Cardiac septum (tissue), 1 donor: ENCODE data around the gene GASK1A. TPM values are rescaled to one million over a fixed set of nuclear protein-coding genes. Genes with fewer than 3 reads are reported as not detected.

ENCODE experiments used
- DNase-seq: peaks from one replicate; pipeline ENCODE4 v3.0.0-alpha.2; 2020; ENCODE audit warnings: low spot score
- intact Hi-C: fragments of 100-400 bp; cut with DNase I; formaldehyde crosslinking; loops from one replicate; pipeline ENCODE4 v1.14.0; 2022
- total RNA-seq: library from RNA; stranded (reverse); fragmentation: NEBNext Ultra II Directional; extraction: Animal tissue kit (Norgen Biotek cat#: 25700); gene quantifications from one replicate; pipeline ENCODE4 v1.2.1, GENCODE V29; 2021
- donor health status: DM: no; HTN: no; CAD: no.

Gene GASK1A
- total RNA-seq, 1 donor from 2014 or later = 0.16 TPM

DNA sequence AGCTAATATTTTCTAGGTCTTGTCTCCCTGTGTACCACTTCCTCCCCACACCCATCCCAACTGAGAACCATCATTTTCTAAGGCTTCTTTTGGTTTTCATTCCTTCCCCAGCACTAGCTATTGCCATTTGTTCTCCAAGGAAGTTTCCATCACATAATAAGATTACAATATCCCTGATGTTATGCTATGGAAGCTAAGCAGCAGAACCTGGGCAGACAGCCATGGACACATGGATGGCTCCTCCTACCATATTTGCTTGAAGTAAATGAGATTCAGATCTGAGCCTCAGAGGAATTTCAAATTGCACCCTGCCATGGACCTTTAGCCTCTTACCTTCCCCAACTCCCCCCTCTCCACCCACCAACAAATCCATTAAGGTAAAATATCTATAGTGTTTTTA, 31.5 kb downstream of the GASK1A start:
- intact Hi-C loops = no loop called here
- DNase-seq = peak; percentile 15

DNA sequence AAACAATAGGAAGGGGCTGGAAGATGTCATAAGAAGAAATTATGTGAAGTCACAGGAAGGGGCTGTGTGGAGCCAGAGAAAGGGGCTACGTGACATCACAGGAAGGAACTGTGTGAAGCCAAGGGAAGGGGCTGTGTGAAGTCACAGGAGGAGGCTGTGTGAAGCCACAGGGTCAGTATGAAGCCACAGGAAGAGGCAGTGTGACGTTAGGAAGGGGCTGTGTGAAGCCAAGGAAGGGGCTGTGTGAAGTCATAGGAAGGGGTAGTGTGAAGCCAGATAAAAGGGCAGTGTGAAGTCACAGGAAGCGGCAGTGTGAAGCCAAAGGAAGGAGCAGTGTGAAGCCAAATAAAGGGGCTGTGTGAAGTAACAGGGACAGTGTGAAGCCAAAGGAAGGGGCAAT, 32.5 kb downstream of the GASK1A start:
- intact Hi-C loops = no loop called here

DNA sequence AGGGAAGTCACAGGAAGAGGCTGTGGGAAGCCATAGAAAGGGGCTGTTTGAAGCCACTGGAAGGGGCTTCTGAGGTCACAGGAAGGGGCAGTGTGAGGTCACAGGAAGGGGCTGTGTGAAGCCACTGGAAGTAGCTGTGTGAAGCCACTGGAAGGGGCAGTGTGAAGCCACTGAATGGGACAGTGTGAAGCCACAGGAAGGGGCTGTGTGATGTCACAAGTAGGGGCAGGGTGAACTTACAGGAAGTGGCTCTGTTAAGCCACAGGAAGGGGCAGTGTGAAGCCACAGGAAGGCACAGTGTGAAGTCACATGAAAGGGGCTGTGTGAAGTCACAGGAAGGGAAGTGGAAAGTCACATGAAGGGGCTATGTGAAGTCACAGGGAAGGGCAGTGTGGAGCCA, 33.1 kb downstream of the GASK1A start:
- intact Hi-C loops = no loop called here
- no peak for DNase-seq

More for the DNA sequence above, 32.5 kb downstream of the GASK1A start:
- no peak for DNase-seq

DNA sequence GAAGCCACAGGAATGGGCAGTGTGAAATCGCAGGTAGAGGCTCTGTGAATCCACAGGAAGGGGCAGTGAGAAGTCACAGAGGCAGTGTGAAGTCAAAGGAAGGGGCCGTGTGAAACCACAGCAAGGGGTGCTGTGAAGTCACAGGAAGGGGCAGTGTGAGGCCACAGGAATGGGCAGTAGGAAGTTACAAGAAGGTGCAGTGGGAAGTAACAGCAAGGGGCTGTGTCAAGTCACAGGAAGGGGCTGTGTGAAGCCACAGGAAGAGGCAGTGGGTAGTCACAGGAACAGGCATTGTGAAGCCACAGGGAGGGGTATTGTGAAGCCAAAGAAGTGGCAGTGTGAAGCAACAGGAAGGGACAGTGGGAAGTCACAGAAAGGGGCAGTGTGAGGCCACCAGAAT, 34.1 kb downstream of the GASK1A start:
- intact Hi-C loops = no loop called here

DNA sequence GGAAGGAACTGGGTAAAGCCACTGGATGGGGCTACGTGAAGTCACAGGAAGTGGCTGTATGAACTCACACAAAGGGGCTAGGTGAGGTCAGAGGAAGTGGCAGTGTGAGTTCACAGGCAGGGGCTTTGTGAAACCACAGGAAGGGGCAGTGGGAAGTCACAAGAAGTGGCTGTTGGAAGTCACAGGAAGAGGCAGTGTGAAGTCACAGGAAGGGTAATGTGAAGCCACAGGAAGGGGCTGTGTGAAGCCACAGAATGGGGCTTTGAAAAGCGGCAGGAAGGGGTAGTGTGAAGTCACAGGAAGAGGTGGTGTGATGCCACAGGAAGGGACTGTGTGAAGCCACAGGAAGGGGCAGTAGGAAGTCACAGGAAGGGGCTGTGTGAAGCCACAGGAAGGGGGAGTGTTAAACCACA, 34.6 kb downstream of the GASK1A start:
- DNase-seq = no peak
- intact Hi-C loops = no loop called here

More for the DNA sequence above, 34.1 kb downstream of the GASK1A start:
- peak; percentile 51 for DNase-seq

DNA sequence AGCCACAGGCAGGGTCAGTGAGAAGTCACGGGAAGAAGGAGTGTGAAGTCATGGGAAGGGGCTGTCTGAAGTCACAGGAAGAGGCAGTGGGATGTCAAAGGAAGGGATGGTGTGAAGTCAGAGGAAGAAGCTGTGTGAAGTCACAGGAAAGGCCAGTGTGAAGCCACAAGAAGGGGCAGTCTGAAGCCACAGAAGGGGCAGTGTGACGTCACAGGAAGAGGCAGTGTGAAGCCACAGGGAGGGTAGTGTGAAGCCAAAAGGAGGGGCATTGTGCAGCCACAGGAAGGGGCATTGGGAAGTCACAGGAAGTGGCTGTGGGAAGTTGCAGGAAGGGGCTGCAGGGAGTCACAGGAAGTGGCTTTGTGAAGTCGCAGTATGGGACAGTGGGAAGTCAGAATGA, 35.1 kb downstream of the GASK1A start:
- intact Hi-C loops = no loop called here
- peak; percentile 24 for DNase-seq

DNA sequence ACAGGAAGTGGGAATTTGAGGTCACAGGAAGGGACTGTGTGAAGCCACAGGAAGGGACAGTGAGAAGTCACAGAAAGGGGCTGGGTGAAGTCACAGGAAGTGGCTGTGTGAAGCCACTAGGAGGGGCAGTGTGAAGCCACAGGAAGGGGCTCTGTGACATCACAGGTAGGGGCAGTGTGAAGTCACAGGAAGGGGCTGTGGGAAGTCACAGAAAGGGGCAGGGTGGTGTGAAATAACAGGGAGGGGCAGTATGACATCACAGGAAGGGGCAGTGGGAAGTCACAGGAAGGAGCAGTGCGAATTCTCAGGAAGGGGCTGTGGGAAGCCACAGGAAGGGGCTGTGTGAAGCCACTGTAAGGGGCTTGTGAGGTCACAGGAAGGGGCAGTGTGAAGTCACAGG, 35.8 kb downstream of the GASK1A start:
- DNase-seq = peak; percentile 36
- intact Hi-C loops = no loop called here

DNA sequence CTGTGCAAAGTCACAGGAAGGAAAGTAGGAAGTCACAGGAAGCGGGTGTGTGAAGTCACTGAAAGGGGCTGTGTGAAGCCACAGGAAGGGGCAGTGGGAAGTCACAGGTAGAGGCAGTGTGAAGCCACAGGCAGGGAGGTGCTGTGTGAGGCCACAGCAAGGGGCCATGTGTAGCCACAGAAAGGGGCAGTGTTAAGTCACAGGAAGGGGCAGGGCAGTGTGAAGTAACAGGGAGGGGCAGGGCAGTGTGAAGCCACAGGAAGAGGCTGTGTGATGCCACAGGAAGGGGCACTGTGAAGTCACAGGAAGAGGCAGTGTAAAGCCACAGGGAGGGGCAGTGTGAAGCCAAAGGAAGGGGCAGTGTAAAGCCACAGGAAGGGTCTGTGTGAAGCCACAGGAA, 36.5 kb downstream of the GASK1A start:
- intact Hi-C loops = no loop called here
- no peak for DNase-seq

DNA sequence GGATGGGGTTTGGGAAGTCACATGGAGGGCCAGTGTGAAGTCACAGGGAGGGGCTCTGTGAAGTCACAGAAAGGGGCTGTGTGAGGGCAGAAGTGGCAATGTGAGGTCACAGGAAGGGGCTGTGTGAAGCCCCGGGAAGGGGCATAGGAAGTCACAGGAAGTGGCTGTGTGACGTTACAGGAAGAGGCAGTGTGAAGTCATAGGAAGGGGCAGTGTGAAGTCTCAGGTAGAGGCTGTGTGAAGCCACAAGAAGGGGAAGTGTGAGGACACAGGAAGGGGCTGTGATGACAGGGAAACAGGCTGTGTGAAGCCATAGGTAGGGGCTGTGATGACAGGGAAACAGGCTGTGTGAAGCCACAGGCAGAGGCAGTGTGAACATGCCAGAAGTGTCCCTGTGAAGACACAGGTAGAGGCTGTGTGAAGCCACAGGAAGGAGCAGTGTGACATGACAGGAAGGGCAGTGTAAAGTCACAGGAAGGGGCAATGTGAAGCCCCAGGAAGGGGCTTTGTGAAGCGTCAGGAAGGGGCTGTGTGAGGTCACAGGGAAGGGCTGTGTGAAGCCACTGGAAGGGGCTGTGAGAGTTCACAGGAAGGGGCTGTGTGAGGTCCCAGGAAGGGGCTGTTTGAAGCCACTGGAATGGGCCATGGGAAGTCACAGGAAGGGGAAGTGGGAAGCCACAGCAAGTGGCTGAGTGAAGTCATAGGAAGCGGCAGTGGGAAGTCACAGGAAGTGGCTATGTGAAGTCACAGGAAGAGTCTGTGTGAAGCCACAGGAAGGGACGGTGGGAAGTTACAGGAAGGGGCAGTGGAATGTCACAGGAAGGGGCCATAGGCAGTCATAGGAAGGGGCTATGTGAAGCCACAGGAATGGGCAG, 37.1 kb downstream of the GASK1A start:
- DNase-seq = peak; percentile 29
- intact Hi-C loops = no loop called here

DNA sequence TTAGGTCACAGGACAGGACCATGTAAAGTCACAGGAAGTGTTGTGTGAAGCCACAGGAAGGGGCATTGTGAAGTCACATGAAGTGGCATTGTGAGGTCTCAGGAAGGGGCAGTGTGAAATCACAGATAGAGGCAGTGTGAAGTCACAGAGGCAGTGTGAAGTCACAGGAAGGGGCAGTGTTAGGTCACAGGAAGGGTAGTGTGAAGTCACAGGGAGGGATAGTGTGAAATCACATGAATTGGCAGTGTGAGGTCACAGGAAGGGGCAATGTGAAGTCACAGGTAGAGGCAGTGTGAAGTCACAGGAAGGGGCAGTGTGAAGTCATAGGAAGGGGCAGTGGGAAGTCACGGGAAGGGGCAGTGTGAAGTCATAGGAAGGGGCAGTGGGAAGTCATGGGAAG, 37.9 kb downstream of the GASK1A start:
- DNase-seq = peak; percentile 22
- intact Hi-C loops = no loop called here

DNA sequence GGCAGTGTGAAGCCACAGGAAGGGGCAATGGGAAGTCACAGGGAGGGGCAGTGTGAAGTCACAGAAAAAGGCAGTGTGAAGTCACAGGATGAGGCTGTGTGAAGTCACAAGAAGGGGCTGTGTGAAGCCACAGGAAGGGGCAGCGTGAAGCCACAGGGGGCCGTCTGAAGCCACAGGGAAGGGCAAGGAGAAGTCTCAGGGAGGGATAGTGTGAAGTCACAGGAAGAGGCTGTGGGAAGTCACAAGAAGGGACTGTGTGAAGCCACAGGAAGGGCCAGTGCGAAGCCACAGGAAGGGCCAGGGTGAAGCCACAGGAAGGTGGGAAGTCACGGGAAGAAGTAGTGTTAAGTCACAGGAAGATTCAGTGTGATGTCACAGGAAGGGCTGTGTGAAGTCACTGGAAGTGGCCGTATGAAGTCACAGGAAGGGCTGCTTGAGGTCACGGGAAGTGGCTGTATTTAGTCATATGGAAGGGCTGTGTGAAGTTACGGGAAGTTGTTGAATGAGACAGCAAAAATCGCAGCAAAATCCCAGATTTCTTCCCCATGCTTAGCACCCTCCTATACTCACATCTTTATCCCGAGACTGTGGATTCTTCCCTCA, 38.6 kb downstream of the GASK1A start:
- intact Hi-C loops = no loop called here

DNA sequence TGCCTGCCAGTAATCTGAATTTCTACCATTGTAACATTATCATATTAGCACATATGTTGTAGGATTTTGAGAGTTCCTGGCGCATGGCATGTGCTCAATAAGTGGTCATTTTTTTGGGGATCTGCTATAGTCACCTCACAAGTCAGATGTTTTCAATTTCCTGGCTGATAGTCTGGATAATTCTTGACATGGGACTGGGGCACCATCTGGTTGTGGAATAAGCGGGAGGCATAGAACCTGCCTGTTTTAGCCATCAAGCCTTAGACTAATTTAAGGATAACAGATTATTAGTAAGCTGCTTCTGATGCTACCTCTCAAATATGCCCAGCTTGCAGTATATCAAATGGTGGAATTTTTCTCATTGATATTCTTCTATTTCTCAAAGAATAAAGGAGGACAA, 39.1 kb downstream of the GASK1A start:
- DNase-seq = no peak
- intact Hi-C loops = no loop called here

More for the DNA sequence above, 38.6 kb downstream of the GASK1A start:
- peak; percentile 4 for DNase-seq

DNA sequence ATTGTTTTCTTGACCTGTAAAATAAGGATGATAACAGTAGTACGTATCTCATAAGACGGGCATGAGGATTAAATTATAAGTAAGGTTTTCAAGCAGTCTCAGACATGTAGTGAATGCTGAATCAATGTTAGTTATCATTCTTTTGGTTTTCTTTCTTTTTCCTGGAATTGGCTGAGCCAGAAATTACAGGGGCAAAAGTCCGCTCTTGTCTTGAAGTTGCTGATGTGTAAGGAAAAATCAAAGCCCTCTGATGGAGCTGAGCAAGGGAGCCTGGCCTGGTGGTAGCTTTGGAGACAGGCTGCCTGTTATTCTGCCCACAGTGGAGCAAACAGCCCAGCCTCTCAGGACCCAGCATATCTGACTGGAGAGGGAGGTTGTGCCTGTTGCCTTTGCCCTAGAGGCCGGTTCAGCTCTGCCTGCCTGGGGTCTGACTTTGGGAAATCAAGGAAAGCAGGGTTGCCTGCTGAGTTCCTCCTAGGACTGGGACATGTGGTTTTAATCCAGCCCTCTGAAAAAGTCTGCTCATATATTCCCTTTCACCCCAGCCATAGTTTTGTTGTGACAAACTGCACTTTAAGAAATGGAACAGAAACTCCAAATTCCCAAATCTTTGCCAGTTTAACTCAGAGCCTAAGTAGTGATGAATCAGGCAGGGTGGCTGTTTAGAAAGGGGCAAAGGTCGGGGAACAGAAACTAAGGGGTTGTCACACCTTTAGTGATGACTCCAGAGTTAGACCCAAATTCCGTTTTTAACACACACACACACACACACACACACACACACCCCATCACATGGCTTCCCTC, 40.1 kb downstream of the GASK1A start:
- peak; percentile 44 for DNase-seq
- intact Hi-C loops = no loop called here

DNA sequence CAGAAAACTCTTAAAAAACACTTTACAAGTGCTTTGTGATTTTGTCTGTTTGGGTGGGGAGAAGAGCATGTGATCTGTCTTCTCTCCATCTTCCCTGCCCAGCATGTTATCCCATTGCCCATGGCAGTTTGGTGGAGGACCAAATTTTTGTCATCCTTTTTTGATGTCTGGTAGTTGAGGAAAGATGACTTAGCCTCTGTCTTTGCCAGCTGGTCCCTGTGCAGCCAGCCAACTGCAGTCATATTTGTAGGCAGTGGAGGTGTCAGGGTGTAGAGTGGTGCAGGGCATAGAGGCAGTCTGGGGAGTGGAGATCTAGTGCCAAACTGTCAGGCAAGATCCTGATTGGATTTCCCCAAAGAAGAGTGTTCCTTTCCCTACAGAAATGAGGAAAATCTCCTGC, 40.7 kb downstream of the GASK1A start:
- peak; percentile 29 for DNase-seq
- intact Hi-C loops = no loop called here

DNA sequence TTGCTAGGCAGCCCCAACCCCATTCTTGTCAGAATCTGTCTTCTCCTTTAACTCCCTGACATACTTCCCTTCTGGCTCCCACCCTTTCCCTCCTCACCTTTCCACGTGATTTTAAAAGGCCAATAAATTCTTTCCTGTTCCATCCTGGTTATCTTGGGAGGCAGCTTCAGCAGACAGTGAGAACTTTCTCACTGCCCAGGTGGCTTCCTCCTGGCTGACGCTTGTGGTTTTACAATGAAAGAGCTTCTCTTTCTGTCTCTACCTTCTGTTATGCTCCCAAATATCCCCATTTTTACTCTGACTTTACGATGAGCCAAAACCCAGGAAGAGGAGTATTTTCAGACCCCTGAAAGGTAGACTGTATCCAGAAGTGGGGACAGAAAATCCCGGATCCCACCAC, 42.1 kb downstream of the GASK1A start:
- no peak for DNase-seq
- intact Hi-C loops = no loop called here

DNA sequence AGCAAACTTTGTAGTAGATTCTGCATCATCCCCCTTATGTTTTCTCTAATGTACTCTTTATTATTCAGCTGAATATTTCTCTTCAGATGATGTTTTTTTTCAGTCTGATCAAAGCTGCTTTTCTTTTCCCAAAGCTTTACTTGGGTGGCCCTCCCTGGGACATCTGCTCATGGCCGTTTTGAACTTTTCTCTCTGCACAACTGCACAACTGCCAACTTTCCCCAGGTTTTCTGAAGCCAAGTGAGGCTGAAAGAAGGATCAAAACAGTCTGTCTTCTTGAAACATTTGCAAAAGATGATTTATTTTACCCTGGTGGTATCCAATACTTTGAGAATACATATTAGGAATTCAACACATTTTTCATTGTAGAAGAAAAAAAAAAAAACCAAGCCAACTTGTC, 43.0 kb downstream of the GASK1A start:
- DNase-seq = peak; percentile 3
- intact Hi-C loops = no loop called here

DNA sequence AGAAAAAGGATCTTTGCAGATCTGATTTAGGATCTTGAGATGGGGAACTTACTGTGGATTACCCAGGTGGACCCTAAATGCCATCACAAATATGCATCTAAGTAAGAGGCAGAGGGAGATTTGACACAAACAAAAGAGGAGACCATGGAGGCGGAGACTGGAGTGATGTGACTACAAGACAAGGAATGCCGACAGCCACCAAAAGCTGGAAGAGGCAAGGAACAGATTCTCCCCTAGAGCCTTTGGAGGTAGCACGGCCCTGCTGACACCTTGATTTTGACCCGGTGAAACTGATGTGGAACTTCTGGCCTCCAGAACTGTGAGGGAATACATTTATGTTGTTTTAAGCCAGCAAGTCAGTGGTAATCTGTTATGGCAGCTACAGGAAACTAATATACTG, 44.0 kb downstream of the GASK1A start:
- intact Hi-C loops = no loop called here
- DNase-seq = peak; percentile 14

DNA sequence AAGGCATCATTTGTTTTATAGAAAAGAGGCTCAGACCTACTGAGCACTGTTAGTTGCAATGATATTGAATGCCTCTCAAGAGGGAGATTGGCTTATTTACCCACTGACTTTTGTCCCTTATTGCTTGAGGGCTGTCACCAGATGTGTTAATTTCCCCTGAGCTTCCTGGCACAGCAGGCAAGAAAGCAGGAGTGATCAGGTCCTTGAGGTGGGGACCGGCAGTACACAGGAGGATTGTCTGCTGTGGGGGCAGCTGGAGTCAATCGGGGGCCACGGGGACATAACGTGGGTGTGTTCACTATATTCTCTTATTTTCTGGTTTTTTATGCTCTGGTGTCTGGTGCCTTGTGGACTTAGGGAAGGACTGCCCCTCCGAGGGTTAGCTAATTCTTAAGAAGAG, 44.6 kb downstream of the GASK1A start:
- intact Hi-C loops = no loop called here
- peak; percentile 44 for DNase-seq

DNA sequence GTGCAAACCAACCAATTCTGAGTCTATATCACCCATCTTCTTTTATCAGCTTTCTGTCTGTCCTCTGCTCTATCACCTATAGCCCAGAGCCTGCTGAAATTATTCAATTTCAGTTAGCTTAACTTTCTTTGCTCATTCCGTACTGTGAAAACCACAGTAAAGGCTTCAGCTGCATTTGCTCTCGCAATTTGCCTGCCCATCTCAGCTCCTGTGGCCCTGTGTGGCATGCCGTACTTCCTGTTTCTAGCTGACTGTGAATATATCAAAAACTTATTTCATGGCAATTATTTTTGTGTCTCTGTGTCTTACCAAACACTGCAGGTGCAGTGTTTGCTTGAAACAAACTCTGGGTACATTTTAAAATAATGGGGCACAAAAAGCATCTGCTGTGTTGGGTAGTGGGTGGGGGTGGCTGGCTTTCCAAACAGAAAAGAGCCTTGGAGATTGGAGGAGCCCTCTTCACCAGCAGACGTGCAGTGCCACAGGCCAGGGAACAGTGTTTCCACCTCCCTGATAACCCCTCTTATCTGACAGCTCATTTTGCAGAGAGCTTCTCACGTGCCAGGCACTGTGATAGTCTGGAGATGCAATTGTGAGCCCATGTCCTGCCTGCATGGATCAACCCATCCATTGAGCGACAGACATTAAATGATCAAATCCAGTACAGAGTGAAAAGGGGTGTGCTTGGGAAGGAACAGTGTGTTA, 45.2 kb downstream of the GASK1A start:
- intact Hi-C loops = no loop called here
- peak; percentile 36 for DNase-seq

DNA sequence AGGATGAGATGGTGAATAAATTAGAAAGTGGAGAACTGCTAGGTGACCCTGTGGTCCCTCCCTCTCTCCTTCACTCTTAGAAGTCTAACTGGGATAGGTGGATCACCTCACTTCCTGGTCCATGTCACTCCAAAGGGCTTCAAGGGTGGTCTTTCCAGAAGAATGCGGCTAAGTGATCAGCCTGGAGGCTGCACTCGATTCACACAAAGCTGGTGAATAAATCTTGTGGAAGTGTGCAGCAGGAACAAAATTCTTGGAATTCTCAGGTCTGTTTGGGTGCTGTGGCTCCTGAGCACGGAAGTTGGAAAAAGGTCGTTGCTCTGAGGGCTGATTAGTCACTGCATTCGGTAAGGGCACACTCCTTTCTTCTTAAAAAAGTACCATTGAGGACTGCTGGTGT, 46.3 kb downstream of the GASK1A start:
- intact Hi-C loops = no loop called here

More for the DNA sequence above, 46.3 kb downstream of the GASK1A start:
- DNase-seq = peak; percentile 39
